ENCODE data around the gene CACNA1B.

CACNA1B gene

GRCh38 chr9:137919095-137919465, 41.5 kb downstream of the CACNA1B start:
- Histone ChIP-seq H3K27me3 (ENCODE audit: control insufficient read depth, insufficient read depth, low read length) (no peaks in the 10 kb centered on the region), H3K36me3 (ENCODE audit: control insufficient read depth, insufficient read depth, low read length) (no peaks in the 10 kb centered on the region; the same call in none of the 2 replicates), H3K9me3 (ENCODE audit: control insufficient read depth, insufficient read depth, low read length) (no peaks in the 10 kb centered on the region), H3K4me1 (ENCODE audit: control insufficient read depth, insufficient read depth, low read length) (no peaks in the 10 kb centered on the region), H3K4me3 (ENCODE audit: low read length) (no peak overlapping the region), H3K27ac (ENCODE audit: low read length) (no peak overlapping the region)
- no CpG with 5 or more reads among the region's 9 CpGs for WGBS (ENCODE audit: insufficient coverage, insufficient read length)
- DNase-seq (ENCODE audit: low read depth, low spot score) = no peak

DNA sequence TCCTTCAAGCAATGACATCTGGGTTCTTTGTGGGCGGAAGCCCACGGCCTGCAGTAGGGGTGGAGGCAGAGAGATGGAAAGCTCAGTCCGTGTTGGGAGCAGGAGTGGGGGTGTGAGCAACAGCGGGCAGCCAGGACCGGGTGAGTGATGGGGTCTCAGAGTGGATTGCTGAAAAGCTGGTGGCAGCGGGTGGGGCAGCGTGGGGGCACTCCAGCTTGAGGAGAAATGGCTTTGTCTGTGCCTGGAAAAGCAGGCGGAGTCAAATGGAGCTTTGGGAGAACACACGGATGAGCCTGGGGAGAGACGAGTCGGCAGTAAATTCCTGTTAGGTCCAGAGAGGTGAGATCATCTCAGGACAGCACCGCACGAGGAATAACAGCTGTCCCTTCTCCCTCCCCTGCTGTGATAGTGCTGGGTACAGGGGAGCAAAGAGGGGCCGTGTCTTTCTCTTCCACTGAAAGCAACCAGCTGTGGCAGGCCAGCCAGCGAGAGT, 42.1 kb downstream of the CACNA1B start:
- Histone ChIP-seq H3K9me3 (ENCODE audit: control insufficient read depth, insufficient read depth, low read length) (no peaks in the 10 kb centered on the region), H3K27me3 (ENCODE audit: control insufficient read depth, insufficient read depth, low read length) (no peaks in the 10 kb centered on the region), H3K4me3 (ENCODE audit: low read length) (no peak overlapping the region), H3K27ac (ENCODE audit: low read length) (no peak overlapping the region), H3K36me3 (ENCODE audit: control insufficient read depth, insufficient read depth, low read length) (no peaks in the 10 kb centered on the region; the same call in none of the 2 replicates), H3K4me1 (ENCODE audit: control insufficient read depth, insufficient read depth, low read length) (no peaks in the 10 kb centered on the region)
- no peak for DNase-seq (ENCODE audit: low read depth, low spot score)
- no CpG with 5 or more reads among the region's 15 CpGs for WGBS (ENCODE audit: insufficient coverage, insufficient read length)

- no peaks in the 10 kb centered on the region for H3K4me1 ChIP-seq (ENCODE audit: control insufficient read depth, insufficient read depth, low read length)
- no peaks in the 10 kb centered on the region for H3K9me3 ChIP-seq (ENCODE audit: control insufficient read depth, insufficient read depth, low read length)
- H3K36me3 ChIP-seq (ENCODE audit: control insufficient read depth, insufficient read depth, low read length) = no peaks in the 10 kb centered on the region; the same call in 1 of the 2 replicates
- whole genome bisulfite sequencing (ENCODE audit: insufficient coverage, insufficient read length) = no CpG with 5 or more reads among the region's 4 CpGs
- no peak overlapping the region for H3K27ac ChIP-seq (ENCODE audit: low read length)
- no peaks in the 10 kb centered on the region for H3K27me3 ChIP-seq (ENCODE audit: control insufficient read depth, insufficient read depth, low read length)
- no peak for DNase-seq (ENCODE audit: low read depth, low spot score)
- no peak overlapping the region for H3K4me3 ChIP-seq (ENCODE audit: low read length)
These were observed 43.2 kb downstream of the CACNA1B start for GRCh38 chr9:137920753-137921152.

- Histone ChIP-seq H3K36me3 (ENCODE audit: control insufficient read depth, insufficient read depth, low read length) (no peaks in the 10 kb centered on the region), H3K27me3 (ENCODE audit: control insufficient read depth, insufficient read depth, low read length) (no peaks in the 10 kb centered on the region), H3K9me3 (ENCODE audit: control insufficient read depth, insufficient read depth, low read length) (no peaks in the 10 kb centered on the region), H3K27ac (ENCODE audit: low read length) (no peak overlapping the region), H3K4me1 (ENCODE audit: control insufficient read depth, insufficient read depth, low read length) (no peaks in the 10 kb centered on the region), H3K4me3 (ENCODE audit: low read length) (no peak overlapping the region)
- WGBS (ENCODE audit: insufficient coverage, insufficient read length) = no CpG with 5 or more reads among the region's 2 CpGs
- DNase-seq (ENCODE audit: low read depth, low spot score) = no peak
These were observed 46.6 kb downstream of the CACNA1B start for GRCh38 chr9:137924169-137924568.

GRCh38 chr9:137924761-137925369, 47.3 kb downstream of the CACNA1B start:
- no peak for DNase-seq (ENCODE audit: low read depth, low spot score)
- Histone ChIP-seq H3K27me3 (ENCODE audit: control insufficient read depth, insufficient read depth, low read length) (no peaks in the 10 kb centered on the region), H3K4me3 (ENCODE audit: low read length) (no peak overlapping the region), H3K27ac (ENCODE audit: low read length) (no peak overlapping the region), H3K36me3 (ENCODE audit: control insufficient read depth, insufficient read depth, low read length) (no peaks in the 10 kb centered on the region), H3K4me1 (ENCODE audit: control insufficient read depth, insufficient read depth, low read length) (no peaks in the 10 kb centered on the region), H3K9me3 (ENCODE audit: control insufficient read depth, insufficient read depth, low read length) (no peaks in the 10 kb centered on the region)
- WGBS (ENCODE audit: insufficient coverage, insufficient read length) = no CpG with 5 or more reads among the region's 9 CpGs

- Histone ChIP-seq H3K4me3 (ENCODE audit: low read length) (no peak overlapping the region), H3K9me3 (ENCODE audit: control insufficient read depth, insufficient read depth, low read length) (peaks cover 11% of the 10 kb centered on the region), H3K27ac (ENCODE audit: low read length) (no peak overlapping the region), H3K36me3 (ENCODE audit: control insufficient read depth, insufficient read depth, low read length) (no peaks in the 10 kb centered on the region), H3K4me1 (ENCODE audit: control insufficient read depth, insufficient read depth, low read length) (no peaks in the 10 kb centered on the region), H3K27me3 (ENCODE audit: control insufficient read depth, insufficient read depth, low read length) (no peaks in the 10 kb centered on the region)
- no peak for DNase-seq (ENCODE audit: low read depth, low spot score)
- WGBS (ENCODE audit: insufficient coverage, insufficient read length) = no CpG with 5 or more reads among the region's 5 CpGs
These were observed 66.1 kb downstream of the CACNA1B start for GRCh38 chr9:137943655-137944054.

DNA sequence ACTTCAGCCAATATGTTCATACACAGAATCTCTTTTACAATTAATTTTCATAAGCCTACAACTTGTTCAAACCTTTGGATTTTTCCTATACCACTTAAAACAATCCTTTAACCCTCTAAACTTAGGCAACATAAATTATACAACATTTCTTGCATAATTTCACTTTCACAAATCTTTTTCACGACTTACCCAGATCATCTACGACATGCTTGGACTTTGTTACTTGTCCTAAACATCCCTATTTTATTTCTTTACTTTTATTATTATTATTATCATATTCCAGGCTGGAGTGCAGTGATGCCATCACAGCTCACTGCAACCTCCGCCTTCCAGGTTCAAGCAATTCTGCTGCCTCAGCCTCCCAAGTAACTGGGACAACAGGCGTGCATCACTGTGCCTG, 68.0 kb downstream of the CACNA1B start:
- Histone ChIP-seq H3K9me3 (ENCODE audit: control insufficient read depth, insufficient read depth, low read length) (peaks cover 11% of the 10 kb centered on the region), H3K36me3 (ENCODE audit: control insufficient read depth, insufficient read depth, low read length) (no peaks in the 10 kb centered on the region)

DNA sequence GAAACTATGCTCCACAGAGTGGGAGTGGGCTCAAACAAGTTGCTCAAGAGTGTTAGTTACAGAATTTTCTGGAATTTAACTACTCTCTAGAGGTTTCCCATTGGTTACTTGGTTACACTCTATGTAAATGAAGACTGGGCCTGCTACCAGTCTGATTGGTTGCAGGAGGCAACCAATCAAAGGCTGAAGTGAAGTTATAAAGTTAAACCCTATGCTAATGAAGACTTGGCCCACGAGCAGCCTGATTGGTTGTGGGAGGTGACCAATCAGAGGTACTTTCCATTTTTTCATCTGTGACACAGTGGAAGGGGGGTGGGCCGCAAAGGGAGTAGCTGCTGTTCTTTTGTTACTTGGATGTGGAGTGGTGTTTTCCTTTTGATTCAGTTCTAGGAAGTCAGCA, 69.4 kb downstream of the CACNA1B start:
- H3K27ac ChIP-seq (ENCODE audit: low read length) = no peak overlapping the region
- no peak for DNase-seq (ENCODE audit: low read depth, low spot score)
- H3K27me3 ChIP-seq (ENCODE audit: control insufficient read depth, insufficient read depth, low read length) = no peaks in the 10 kb centered on the region
- H3K9me3 ChIP-seq (ENCODE audit: control insufficient read depth, insufficient read depth, low read length) = peaks cover 11% of the 10 kb centered on the region
- WGBS (ENCODE audit: insufficient coverage, insufficient read length) = no CpG with 5 or more reads among the region's 2 CpGs
- H3K4me3 ChIP-seq (ENCODE audit: low read length) = no peak overlapping the region
- H3K4me1 ChIP-seq (ENCODE audit: control insufficient read depth, insufficient read depth, low read length) = no peaks in the 10 kb centered on the region
- H3K36me3 ChIP-seq (ENCODE audit: control insufficient read depth, insufficient read depth, low read length) = no peaks in the 10 kb centered on the region

More for the DNA sequence above, 68.0 kb downstream of the CACNA1B start:
- no peaks in the 10 kb centered on the region for H3K4me1 ChIP-seq (ENCODE audit: control insufficient read depth, insufficient read depth, low read length)
- no peaks in the 10 kb centered on the region for H3K27me3 ChIP-seq (ENCODE audit: control insufficient read depth, insufficient read depth, low read length)
- H3K27ac ChIP-seq (ENCODE audit: low read length) = no peak overlapping the region
- no peak overlapping the region for H3K4me3 ChIP-seq (ENCODE audit: low read length)
- DNase-seq (ENCODE audit: low read depth, low spot score) = no peak
- 100% methylated on average over 2 of the region's 4 CpGs for WGBS (ENCODE audit: insufficient coverage, insufficient read length)

DNA sequence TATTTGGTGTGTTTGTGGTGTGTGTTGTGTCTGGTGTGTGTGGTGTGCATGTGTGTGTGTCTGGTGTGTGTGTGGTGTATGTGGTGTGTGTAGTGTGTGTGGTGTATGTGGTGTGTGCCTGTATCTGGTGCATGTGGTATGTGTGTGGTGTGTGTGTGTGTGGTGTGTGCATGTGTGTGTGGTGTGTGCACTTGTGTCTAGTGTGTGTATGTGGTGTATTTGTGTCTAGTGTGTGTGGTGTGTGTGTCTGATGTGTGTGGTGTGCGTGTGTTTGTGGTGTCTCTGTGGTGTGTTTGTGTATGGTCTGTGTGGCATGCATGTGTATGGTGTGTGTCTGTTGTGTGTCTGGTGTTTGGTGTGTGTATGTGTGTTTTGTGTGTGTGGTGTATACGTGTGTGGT, 71.1 kb downstream of the CACNA1B start:
- no peak overlapping the region for H3K4me3 ChIP-seq (ENCODE audit: low read length)
- H3K4me1 ChIP-seq (ENCODE audit: control insufficient read depth, insufficient read depth, low read length) = no peaks in the 10 kb centered on the region
- 100% methylated on average over 1 of the region's 2 CpGs for WGBS (ENCODE audit: insufficient coverage, insufficient read length)
- H3K27ac ChIP-seq (ENCODE audit: low read length) = no peak overlapping the region
- no peak for DNase-seq (ENCODE audit: low read depth, low spot score)
- no peaks in the 10 kb centered on the region for H3K27me3 ChIP-seq (ENCODE audit: control insufficient read depth, insufficient read depth, low read length)
- no peaks in the 10 kb centered on the region for H3K36me3 ChIP-seq (ENCODE audit: control insufficient read depth, insufficient read depth, low read length)
- peaks cover 11% of the 10 kb centered on the region for H3K9me3 ChIP-seq (ENCODE audit: control insufficient read depth, insufficient read depth, low read length)

- no peak for DNase-seq (ENCODE audit: low read depth, low spot score)
- Histone ChIP-seq H3K4me3 (ENCODE audit: low read length) (no peak overlapping the region), H3K4me1 (ENCODE audit: control insufficient read depth, insufficient read depth, low read length) (no peaks in the 10 kb centered on the region), H3K27me3 (ENCODE audit: control insufficient read depth, insufficient read depth, low read length) (no peaks in the 10 kb centered on the region), H3K27ac (ENCODE audit: low read length) (no peak overlapping the region), H3K9me3 (ENCODE audit: control insufficient read depth, insufficient read depth, low read length) (peaks cover 10% of the 10 kb centered on the region), H3K36me3 (ENCODE audit: control insufficient read depth, insufficient read depth, low read length) (no peaks in the 10 kb centered on the region)
- WGBS (ENCODE audit: insufficient coverage, insufficient read length) = 100% methylated on average over 7 of the region's 8 CpGs
These were observed 71.7 kb downstream of the CACNA1B start for GRCh38 chr9:137949260-137949659.

DNA sequence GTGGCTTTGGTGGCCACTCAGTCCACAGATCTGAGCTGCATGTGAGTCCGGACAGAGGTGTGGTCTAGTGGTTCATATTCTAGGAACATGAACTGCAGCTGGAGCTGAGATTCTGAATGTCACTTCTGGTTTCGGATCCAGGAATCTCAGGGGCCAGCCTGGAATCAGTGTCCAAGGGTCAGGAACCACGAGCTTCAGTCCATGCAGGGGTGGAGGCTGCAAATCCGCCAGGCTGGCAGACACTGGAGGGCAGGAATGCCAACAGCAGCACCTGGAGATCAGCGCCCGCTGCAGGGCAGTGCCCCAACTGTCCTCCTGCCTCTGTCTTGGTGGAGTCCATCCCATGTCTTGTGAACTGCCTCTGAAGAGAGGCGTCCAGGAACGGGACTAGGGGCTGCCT, 73.5 kb downstream of the CACNA1B start:
- H3K27me3 ChIP-seq (ENCODE audit: control insufficient read depth, insufficient read depth, low read length) = no peaks in the 10 kb centered on the region
- no CpG with 5 or more reads among the region's 8 CpGs for WGBS (ENCODE audit: insufficient coverage, insufficient read length)
- H3K9me3 ChIP-seq (ENCODE audit: control insufficient read depth, insufficient read depth, low read length) = peaks cover 4% of the 10 kb centered on the region
- H3K4me1 ChIP-seq (ENCODE audit: control insufficient read depth, insufficient read depth, low read length) = no peaks in the 10 kb centered on the region
- H3K27ac ChIP-seq (ENCODE audit: low read length) = no peak overlapping the region
- no peak for DNase-seq (ENCODE audit: low read depth, low spot score)
- H3K36me3 ChIP-seq (ENCODE audit: control insufficient read depth, insufficient read depth, low read length) = no peaks in the 10 kb centered on the region
- H3K4me3 ChIP-seq (ENCODE audit: low read length) = no peak overlapping the region

Data from iPS DF 6.9 (cell line).